ENCODE data around the gene EXOC6B. TPM values are rescaled to one million over a fixed set of nuclear protein-coding genes. Genes with fewer than 3 reads are reported as not detected.

Gene EXOC6B
- total and polyA plus RNA-seq, 10 of the 15 experiments (the other 5 are each of a cell fraction or from before 2014, with no cell fraction given) = 0.23 to 2.2 (median 1.2) TPM

DNA sequence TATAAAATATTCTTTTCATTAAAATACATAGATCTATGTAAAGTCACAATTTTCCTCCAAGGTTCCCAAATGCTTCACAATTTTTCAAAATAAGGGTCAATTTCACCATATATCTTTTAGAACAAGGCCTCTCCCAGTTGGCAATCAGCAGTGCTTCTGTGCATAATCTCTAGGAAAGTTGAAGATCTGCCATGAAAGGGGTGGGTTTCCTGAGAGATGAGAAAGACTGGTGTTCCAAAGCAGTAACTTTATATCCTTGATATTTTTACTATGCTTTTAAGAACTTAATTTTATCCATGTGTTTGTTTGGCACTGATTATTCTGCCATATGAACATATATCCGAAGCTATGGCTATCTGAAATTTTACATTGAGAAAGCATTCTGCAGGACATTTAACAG, 478.8 kb downstream of the EXOC6B start:
- intact Hi-C loops (cut with micrococcal nuclease; ENCODE audit: unreplicated experiment) (no loop called here), in situ Hi-C loops (cut with MboI) (no loop called here)
- Histone ChIP-seq H3K9ac (ENCODE audit: control insufficient read depth, insufficient read depth, low read length) (no peak overlapping the region), H3K4me1 (ENCODE audit: control insufficient read depth, insufficient read depth, low read length) (no peaks in the 10 kb centered on the region), H3K36me3 (ENCODE audit: control insufficient read depth in 2 of 2, insufficient read depth in 2 of 2, low read length in 1 of 2) (no peaks in the 10 kb centered on the region), H3K27ac (ENCODE audit: control insufficient read depth, insufficient read depth) (no peak overlapping the region), H3K4me2 (ENCODE audit: control insufficient read depth, insufficient read depth) (no peak overlapping the region), H3K79me2 (ENCODE audit: control insufficient read depth, insufficient read depth, low read length) (no peaks in the 10 kb centered on the region), H2AFZ (ENCODE audit: control insufficient read depth, low read depth, low read length) (no peak overlapping the region), H4K20me1 (ENCODE audit: control insufficient read depth, insufficient read depth) (no peaks in the 10 kb centered on the region), H3K9me3 (replicated peaks; ENCODE audit: control insufficient read depth, insufficient read depth, low read length) (no peaks in the 10 kb centered on the region), H3K4me3 (no peak overlapping the region), H3K27me3 (replicated peaks in 1 of 2; ENCODE audit: control insufficient read depth in 2 of 2, insufficient read depth in 2 of 2, low read length in 1 of 2) (no peaks in the 10 kb centered on the region)
- TF ChIP-seq NFIC (IDR thresholded peaks at IDR 0.05; ENCODE audit: low read depth, low read length) (no peak), ZBTB33 (IDR thresholded peaks at IDR 0.05) (no peak), RB1 (IDR thresholded peaks at IDR 0.05; ENCODE audit: borderline replicate concordance) (no peak), SIX5 (IDR thresholded peaks at IDR 0.05; ENCODE audit: low read depth, low read length, severe bottlenecking) (no peak), IRF4 (IDR thresholded peaks at IDR 0.05; ENCODE audit: low read depth, low read length) (no peak), EED (IDR thresholded peaks at IDR 0.05; ENCODE audit: low read depth) (no peak), TARDBP (IDR thresholded peaks at IDR 0.05; ENCODE audit: borderline replicate concordance) (no peak), CEBPB (IDR thresholded peaks at IDR 0.05; ENCODE audit: borderline replicate concordance in 1 of 2, low read depth in 2 of 2, low read length in 2 of 2) (no peak), EGR1 (IDR thresholded peaks at IDR 0.05; ENCODE audit: borderline replicate concordance in 1 of 2, low read depth in 2 of 2, low read length in 2 of 2) (no peak), ATF7 (IDR thresholded peaks at IDR 0.05; ENCODE audit: low read depth) (no peak), JUNB (IDR thresholded peaks at IDR 0.05) (no peak), SPI1 (IDR thresholded peaks at IDR 0.05; ENCODE audit: borderline replicate concordance, insufficient read depth, low read depth, low read length) (no peak), TBL1XR1 (IDR thresholded peaks at IDR 0.05; ENCODE audit: low read depth, low read length) (no peak)
- TF ChIP-seq, protein P1, sequence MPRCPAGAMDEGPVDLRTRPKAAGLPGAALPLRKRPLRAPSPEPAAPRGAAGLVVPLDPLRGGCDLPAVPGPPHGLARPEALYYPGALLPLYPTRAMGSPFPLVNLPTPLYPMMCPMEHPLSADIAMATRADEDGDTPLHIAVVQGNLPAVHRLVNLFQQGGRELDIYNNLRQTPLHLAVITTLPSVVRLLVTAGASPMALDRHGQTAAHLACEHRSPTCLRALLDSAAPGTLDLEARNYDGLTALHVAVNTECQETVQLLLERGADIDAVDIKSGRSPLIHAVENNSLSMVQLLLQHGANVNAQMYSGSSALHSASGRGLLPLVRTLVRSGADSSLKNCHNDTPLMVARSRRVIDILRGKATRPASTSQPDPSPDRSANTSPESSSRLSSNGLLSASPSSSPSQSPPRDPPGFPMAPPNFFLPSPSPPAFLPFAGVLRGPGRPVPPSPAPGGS (IDR thresholded peaks at IDR 0.05; ENCODE audit: borderline replicate concordance, insufficient read depth, low read depth, low read length, poor library complexity, severe bottlenecking) = no peak
- TF ChIP-seq, protein P2, sequence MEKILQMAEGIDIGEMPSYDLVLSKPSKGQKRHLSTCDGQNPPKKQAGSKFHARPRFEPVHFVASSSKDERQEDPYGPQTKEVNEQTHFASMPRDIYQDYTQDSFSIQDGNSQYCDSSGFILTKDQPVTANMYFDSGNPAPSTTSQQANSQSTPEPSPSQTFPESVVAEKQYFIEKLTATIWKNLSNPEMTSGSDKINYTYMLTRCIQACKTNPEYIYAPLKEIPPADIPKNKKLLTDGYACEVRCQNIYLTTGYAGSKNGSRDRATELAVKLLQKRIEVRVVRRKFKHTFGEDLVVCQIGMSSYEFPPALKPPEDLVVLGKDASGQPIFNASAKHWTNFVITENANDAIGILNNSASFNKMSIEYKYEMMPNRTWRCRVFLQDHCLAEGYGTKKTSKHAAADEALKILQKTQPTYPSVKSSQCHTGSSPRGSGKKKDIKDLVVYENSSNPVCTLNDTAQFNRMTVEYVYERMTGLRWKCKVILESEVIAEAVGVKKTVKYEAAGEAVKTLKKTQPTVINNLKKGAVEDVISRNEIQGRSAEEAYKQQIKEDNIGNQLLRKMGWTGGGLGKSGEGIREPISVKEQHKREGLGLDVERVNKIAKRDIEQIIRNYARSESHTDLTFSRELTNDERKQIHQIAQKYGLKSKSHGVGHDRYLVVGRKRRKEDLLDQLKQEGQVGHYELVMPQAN (conservative IDR thresholded peaks at IDR 0.05) = no peak
- TF ChIP-seq, protein P3, sequence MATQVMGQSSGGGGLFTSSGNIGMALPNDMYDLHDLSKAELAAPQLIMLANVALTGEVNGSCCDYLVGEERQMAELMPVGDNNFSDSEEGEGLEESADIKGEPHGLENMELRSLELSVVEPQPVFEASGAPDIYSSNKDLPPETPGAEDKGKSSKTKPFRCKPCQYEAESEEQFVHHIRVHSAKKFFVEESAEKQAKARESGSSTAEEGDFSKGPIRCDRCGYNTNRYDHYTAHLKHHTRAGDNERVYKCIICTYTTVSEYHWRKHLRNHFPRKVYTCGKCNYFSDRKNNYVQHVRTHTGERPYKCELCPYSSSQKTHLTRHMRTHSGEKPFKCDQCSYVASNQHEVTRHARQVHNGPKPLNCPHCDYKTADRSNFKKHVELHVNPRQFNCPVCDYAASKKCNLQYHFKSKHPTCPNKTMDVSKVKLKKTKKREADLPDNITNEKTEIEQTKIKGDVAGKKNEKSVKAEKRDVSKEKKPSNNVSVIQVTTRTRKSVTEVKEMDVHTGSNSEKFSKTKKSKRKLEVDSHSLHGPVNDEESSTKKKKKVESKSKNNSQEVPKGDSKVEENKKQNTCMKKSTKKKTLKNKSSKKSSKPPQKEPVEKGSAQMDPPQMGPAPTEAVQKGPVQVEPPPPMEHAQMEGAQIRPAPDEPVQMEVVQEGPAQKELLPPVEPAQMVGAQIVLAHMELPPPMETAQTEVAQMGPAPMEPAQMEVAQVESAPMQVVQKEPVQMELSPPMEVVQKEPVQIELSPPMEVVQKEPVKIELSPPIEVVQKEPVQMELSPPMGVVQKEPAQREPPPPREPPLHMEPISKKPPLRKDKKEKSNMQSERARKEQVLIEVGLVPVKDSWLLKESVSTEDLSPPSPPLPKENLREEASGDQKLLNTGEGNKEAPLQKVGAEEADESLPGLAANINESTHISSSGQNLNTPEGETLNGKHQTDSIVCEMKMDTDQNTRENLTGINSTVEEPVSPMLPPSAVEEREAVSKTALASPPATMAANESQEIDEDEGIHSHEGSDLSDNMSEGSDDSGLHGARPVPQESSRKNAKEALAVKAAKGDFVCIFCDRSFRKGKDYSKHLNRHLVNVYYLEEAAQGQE (IDR thresholded peaks at IDR 0.05; ENCODE audit: low read depth, low read length) = no peak
- ATAC-seq (no peak), FAIRE-seq (no peak), DNase-seq (ENCODE audit: low read depth, low spot score) (no peak)
- SMC1A ChIA-PET (ENCODE audit: uncharacterized antibody, unreplicated experiment) = interaction anchor here (0.8 kb wide), 1 partner anchor 9 kb away, joined by 3 read pairs; no protein-coding TSS in a partner anchor
- RAD21 ChIA-PET (ENCODE audit: unreplicated experiment) = no interaction called here
- no TSS peak for BruUV-seq (replicated peaks)
- POLR2A ChIA-PET = no interaction called here
- WGBS (ENCODE audit: insufficient coverage, insufficient replicate concordance, low lambda C conversion rate, missing lambda C conversion rate) = 0% methylated on average over 1 of the region's 1 CpG
- CTCF ChIA-PET = interaction anchor here (1.2 kb wide), 1 partner anchor 22 kb away, joined by 3 read pairs; no protein-coding TSS in a partner anchor

Measured in GM12878 (cell line).